D721Med (cell line): ENCODE results near the gene BATF3.

Source experiments
- DNase-seq: peaks from one replicate; pipeline ENCODE4 v3.0.0; 2011; ENCODE audit warnings: low spot score; ENCODE audit not compliant: insufficient read length
- FAIRE-seq: peaks from 2 replicates; lab custom pipeline; 2011; peaks lifted over from hg19 to GRCh38; lab: Jason Lieb, UNC
- CTCF ChIP-seq: IDR thresholded peaks from 2 replicates; pipeline ENCODE4 v1.5.1; 2012; ENCODE audit warnings: mild to moderate bottlenecking, control low read depth; ENCODE audit not compliant: insufficient read depth; ENCODE audit errors: missing control alignments

The BATF3 gene

DNA sequence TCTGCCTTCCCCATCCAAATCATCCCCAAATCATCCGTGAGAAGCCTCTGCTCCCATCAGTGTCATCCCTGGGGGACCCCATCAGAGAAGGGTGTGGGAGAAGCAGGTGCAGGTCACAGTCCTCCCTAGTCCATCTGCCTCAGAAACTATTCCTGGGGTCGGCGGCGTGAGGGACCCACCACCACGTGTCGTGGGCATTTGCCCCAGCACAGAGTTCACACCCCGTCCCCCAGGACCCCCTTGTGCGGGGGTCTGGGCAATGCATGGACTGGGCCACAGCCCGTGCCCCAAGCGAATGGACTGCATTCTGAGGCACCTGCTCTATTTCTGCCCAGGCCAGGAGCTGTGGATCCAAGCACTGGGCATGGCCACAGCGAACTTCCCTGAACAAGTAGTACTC lies 52.6 kb downstream of the BATF3 start:
- FAIRE-seq = no peak
- no peak for DNase-seq
- TF ChIP-seq CTCF = no peak

GRCh38 chr1:212646588-212646987 lies 53.1 kb downstream of the BATF3 start:
- DNase-seq = no peak
- no peak for TF ChIP-seq CTCF
- FAIRE-seq = no peak

GRCh38 chr1:212645546-212646543 lies 53.8 kb downstream of the BATF3 start:
- TF ChIP-seq CTCF = no peak
- no peak for FAIRE-seq
- no peak for DNase-seq

DNA sequence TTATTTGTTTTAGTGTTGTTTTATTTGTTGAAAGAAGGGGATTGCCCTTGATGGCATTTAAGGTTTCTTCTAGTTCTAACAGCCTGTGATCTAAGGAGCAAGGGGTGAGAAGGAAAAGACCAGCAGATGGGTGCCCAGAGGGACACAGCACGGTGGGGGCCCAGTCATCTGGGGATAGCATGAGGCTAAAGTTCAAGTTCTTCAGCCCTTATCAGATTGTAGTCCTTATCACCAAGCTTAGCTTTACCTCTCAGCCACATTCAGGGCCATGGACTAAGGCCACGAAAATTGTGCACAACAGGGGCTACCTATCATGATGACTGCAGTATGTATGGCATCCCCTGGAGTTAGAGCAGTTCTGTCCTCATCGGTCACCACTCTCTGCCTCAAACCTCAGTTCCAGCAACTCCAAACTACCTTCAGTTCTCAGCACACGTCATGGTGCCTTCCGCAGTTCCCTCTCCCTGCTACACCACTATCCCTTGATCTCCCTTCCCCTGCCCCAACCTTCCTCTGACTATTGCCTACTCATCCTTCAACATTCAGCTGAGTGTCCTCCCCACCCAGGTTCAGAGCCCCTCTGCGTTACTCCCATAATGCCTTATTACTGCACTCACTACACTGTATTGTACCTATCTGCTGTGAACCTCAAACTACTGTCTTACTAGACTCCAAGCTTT lies 54.6 kb downstream of the BATF3 start:
- TF ChIP-seq CTCF = no peak
- FAIRE-seq = no peak

GRCh38 chr1:212643877-212644276 lies 55.8 kb downstream of the BATF3 start:
- FAIRE-seq (no peak), DNase-seq (no peak)

More for the DNA sequence above, 54.6 kb downstream of the BATF3 start:
- no peak for DNase-seq

GRCh38 chr1:212641956-212642355 lies 57.7 kb downstream of the BATF3 start:
- no peak for DNase-seq
- no peak for TF ChIP-seq CTCF
- FAIRE-seq = no peak

More at GRCh38 chr1:212643877-212644276, 55.8 kb downstream of the BATF3 start:
- no peak for TF ChIP-seq CTCF
